GM23248 (cell line): Measurements from ENCODE around the gene ZNF536. TPM values are rescaled to one million over a fixed set of nuclear protein-coding genes. Genes with fewer than 3 reads are reported as not detected.

Source experiments
- DNase-seq: peaks from one replicate; pipeline ENCODE4 v3.0.0-alpha.2; 2015
- H2AFZ ChIP-seq: fragments of 200-600 bp; sonication (generic); 2 replicates; pipeline ENCODE4 v1.6.1; 2016; ENCODE audit warnings: antibody characterized with exemption
- H3F3A ChIP-seq: fragments of 200-600 bp; sonication (generic); 2 replicates; pipeline ENCODE4 v1.6.1; 2016; ENCODE audit warnings: mild to moderate bottlenecking, antibody characterized with exemption, mixed run types; ENCODE audit not compliant: insufficient read depth
- H3K27ac ChIP-seq: fragments of 200-600 bp; sonication (generic); 2 replicates; pipeline ENCODE4 v1.5.1; 2016; ENCODE audit warnings: mild to moderate bottlenecking
- H3K27me3 ChIP-seq: fragments of 200-600 bp; sonication (generic); replicated peaks from 2 replicates; pipeline ENCODE4 v1.6.1; 2016; ENCODE audit warnings: mild to moderate bottlenecking; ENCODE audit not compliant: insufficient read depth
- H3K36me3 ChIP-seq: fragments of 200-600 bp; sonication (generic); 2 replicates; pipeline ENCODE4 v1.6.1; 2016; ENCODE audit warnings: low read depth, mild to moderate bottlenecking
- H3K4me1 ChIP-seq: fragments of 200-600 bp; sonication (generic); 2 replicates; pipeline ENCODE4 v1.6.1; 2016; ENCODE audit warnings: mild to moderate bottlenecking; ENCODE audit not compliant: insufficient read depth
- H3K4me2 ChIP-seq: fragments of 200-600 bp; sonication (generic); one replicate; pipeline ENCODE4 v1.6.1; 2016; ENCODE audit warnings: mild to moderate bottlenecking; ENCODE audit not compliant: unreplicated experiment
- H3K4me3 ChIP-seq: fragments of 200-600 bp; sonication (generic); 2 replicates; pipeline ENCODE4 v1.5.1; 2016; ENCODE audit warnings: mild to moderate bottlenecking
- H3K79me2 ChIP-seq: fragments of 200-600 bp; sonication (generic); 2 replicates; pipeline ENCODE4 v1.6.1; 2016; ENCODE audit warnings: mild to moderate bottlenecking; ENCODE audit not compliant: insufficient read depth
- H3K9ac ChIP-seq: fragments of 200-600 bp; sonication (generic); 2 replicates; pipeline ENCODE4 v1.6.1; 2016; ENCODE audit warnings: mild to moderate bottlenecking
- H3K9me2 ChIP-seq: fragments of 200-600 bp; sonication (generic); 2 replicates; pipeline ENCODE4 v1.6.1; 2016; ENCODE audit warnings: mixed run types, mild to moderate bottlenecking, moderate library complexity; ENCODE audit not compliant: insufficient read depth
- H3K9me3 ChIP-seq: fragments of 200-600 bp; sonication (generic); one replicate; pipeline ENCODE4 v1.6.1; 2017; ENCODE audit warnings: low read depth
- H4K20me1 ChIP-seq: fragments of 200-600 bp; sonication (generic); 2 replicates; pipeline ENCODE4 v1.6.0; 2016; ENCODE audit not compliant: insufficient read depth
- EZH2 ChIP-seq: fragments of 200-600 bp; sonication (generic); IDR thresholded peaks from 2 replicates; pipeline ENCODE4 v1.6.1; 2018; ENCODE audit warnings: antibody characterized with exemption, mild to moderate bottlenecking; ENCODE audit not compliant: insufficient read depth, poor library complexity, severe bottlenecking
- EZH2phosphoT487 ChIP-seq: fragments of 200-600 bp; sonication (generic); IDR thresholded peaks from 2 replicates; pipeline ENCODE4 v1.6.1; 2018; ENCODE audit warnings: antibody characterized with exemption, moderate library complexity, mild to moderate bottlenecking, low read depth; ENCODE audit not compliant: insufficient read depth
- WGBS, 2 experiments: methylation state at CpG; one replicate each; pipeline ENCODE4 v1.1.6; 2015 to 2017; ENCODE audit warnings: low lambda C conversion rate in 2 of 2, low coverage in 1 of 2; ENCODE audit errors: missing lambda C conversion rate in 2 of 2; 5-methylcytosine and 5-hydroxymethylcytosine counted together
- in situ Hi-C: fragments of 300-500 bp; cut with MboI; formaldehyde crosslinking; loops from 2 replicates; pipeline ENCODE4 v1.15.0; 2020
- polyA plus RNA-seq: library from polyadenylated mRNA; unstranded; fragments of >200 nt; fragmentation: Nextera tagmentation; extraction: Ambion mirVana; gene quantifications from 2 replicates; pipeline ENCODE4 v1.2.1, GENCODE V29; 2016
- total RNA-seq: library from RNA; depleted of rRNA; stranded (reverse); fragments of >200 nt; shearing (Covaris generic); gene quantifications from 2 replicates; pipeline ENCODE4 v1.2.3, GENCODE V29; 2014

The ZNF536 gene
- total and polyA plus RNA-seq, 2 experiments from 2014 or later: 0.35 to 0.43 TPM

- Histone ChIP-seq H3K9ac (no peak overlapping the region), H3K27me3 (no peaks in the 10 kb centered on the region), H3K79me2 (no peaks in the 10 kb centered on the region), H3K9me3 (no peaks in the 10 kb centered on the region), H3K27ac (no peak overlapping the region), H4K20me1 (no peaks in the 10 kb centered on the region), H3K4me1 (no peaks in the 10 kb centered on the region), H3K36me3 (no peaks in the 10 kb centered on the region), H3K9me2 (no peaks in the 10 kb centered on the region), H3K4me3 (no peak overlapping the region), H2AFZ (no peak overlapping the region), H3F3A (no peaks in the 10 kb centered on the region), H3K4me2 (no peak overlapping the region)
- no peak for TF ChIP-seq EZH2
- TF ChIP-seq EZH2phosphoT487: no peak
- DNase-seq: no peak
- in situ Hi-C loops: no loop called here
- 78 to 81% methylated on average over 19 of the region's 19 CpGs for WGBS, 2 experiments
Measured at GRCh38 chr19:30391554-30392551, 19.7 kb downstream of the ZNF536 start.

GRCh38 chr19:30393046-30393445, 20.9 kb downstream of the ZNF536 start:
- no peak overlapping the region for H3K27ac ChIP-seq

GRCh38 chr19:30393729-30394480, 21.7 kb downstream of the ZNF536 start:
- in situ Hi-C loops: no loop called here
- Histone ChIP-seq H3K36me3 (no peaks in the 10 kb centered on the region), H3K4me1 (no peaks in the 10 kb centered on the region), H3K9me2 (no peaks in the 10 kb centered on the region), H3K27me3 (no peaks in the 10 kb centered on the region), H3K27ac (no peak overlapping the region), H3K4me2 (no peak overlapping the region), H3K9me3 (no peaks in the 10 kb centered on the region), H4K20me1 (no peaks in the 10 kb centered on the region), H3K9ac (no peak overlapping the region), H2AFZ (no peak overlapping the region), H3F3A (no peaks in the 10 kb centered on the region), H3K4me3 (no peak overlapping the region), H3K79me2 (no peaks in the 10 kb centered on the region)
- WGBS, 2 experiments: 85 to 92% methylated on average over 6 of the region's 6 CpGs
- TF ChIP-seq EZH2phosphoT487 (no peak), EZH2 (no peak)
- no peak for DNase-seq

More at GRCh38 chr19:30393046-30393445, 20.9 kb downstream of the ZNF536 start:
- no peaks in the 10 kb centered on the region for H3K27me3 ChIP-seq
- no peak overlapping the region for H3K4me2 ChIP-seq
- H3F3A ChIP-seq: no peaks in the 10 kb centered on the region
- no peak overlapping the region for H2AFZ ChIP-seq
- no peaks in the 10 kb centered on the region for H3K4me1 ChIP-seq
- H3K79me2 ChIP-seq: no peaks in the 10 kb centered on the region
- H3K9ac ChIP-seq: no peak overlapping the region
- H4K20me1 ChIP-seq: no peaks in the 10 kb centered on the region
- no peaks in the 10 kb centered on the region for H3K36me3 ChIP-seq
- in situ Hi-C loops: no loop called here
- H3K4me3 ChIP-seq: no peak overlapping the region
- TF ChIP-seq EZH2phosphoT487: no peak
- no peak for TF ChIP-seq EZH2
- no peaks in the 10 kb centered on the region for H3K9me3 ChIP-seq
- no peaks in the 10 kb centered on the region for H3K9me2 ChIP-seq
- peak; percentile 48 for DNase-seq
- 57 to 62% methylated on average over 5 of the region's 5 CpGs for WGBS, 2 experiments

- no peaks in the 10 kb centered on the region for H3K79me2 ChIP-seq
- in situ Hi-C loops: no loop called here
- H3K9me2 ChIP-seq: no peaks in the 10 kb centered on the region
- no peak overlapping the region for H3K9ac ChIP-seq
- H3K27ac ChIP-seq: no peak overlapping the region
- no peaks in the 10 kb centered on the region for H3F3A ChIP-seq
- no peaks in the 10 kb centered on the region for H3K36me3 ChIP-seq
- TF ChIP-seq EZH2 (no peak), EZH2phosphoT487 (no peak)
- DNase-seq: no peak
- WGBS, 2 experiments: 79 to 86% methylated on average over 6 of the region's 6 CpGs
- no peak overlapping the region for H2AFZ ChIP-seq
- no peaks in the 10 kb centered on the region for H3K27me3 ChIP-seq
- no peaks in the 10 kb centered on the region for H3K9me3 ChIP-seq
- H3K4me1 ChIP-seq: no peaks in the 10 kb centered on the region
- no peaks in the 10 kb centered on the region for H4K20me1 ChIP-seq
- H3K4me3 ChIP-seq: no peak overlapping the region
- no peak overlapping the region for H3K4me2 ChIP-seq
Measured at GRCh38 chr19:30394481-30395151, 22.4 kb downstream of the ZNF536 start.
